HEK293 (cell line): ENCODE results near the gene PFAS.

Experiments used
- BCL11B ChIP-seq: fragments of 450-650 bp; formaldehyde crosslinking; IDR thresholded peaks from 2 replicates; pipeline ENCODE4 v1.5.1; 2016; ENCODE audit warnings: low read depth, missing biosample characterization, missing genetic modification characterization
- CTCF ChIP-seq: fragments of 450-650 bp; formaldehyde crosslinking; IDR thresholded peaks from 2 replicates; pipeline ENCODE4 v1.5.1; 2016; ENCODE audit warnings: missing biosample characterization, missing genetic modification characterization
- GLIS2 ChIP-seq: fragments of 450-650 bp; formaldehyde crosslinking; IDR thresholded peaks from 2 replicates; pipeline ENCODE4 v1.5.1; 2016; ENCODE audit warnings: missing biosample characterization, missing genetic modification characterization
- KLF16 ChIP-seq: fragments of 450-650 bp; formaldehyde crosslinking; IDR thresholded peaks from 2 replicates; pipeline ENCODE4 v1.5.1; 2017; ENCODE audit warnings: missing biosample characterization, missing genetic modification characterization
- MEIS1 ChIP-seq: sonication (generic); formaldehyde crosslinking; IDR thresholded peaks from 2 replicates; pipeline ENCODE4 v1.8.1; 2022; ENCODE audit warnings: missing genetic modification reagents, mild to moderate bottlenecking, borderline replicate concordance
- PBX3 ChIP-seq: sonication (generic); formaldehyde crosslinking; IDR thresholded peaks from 2 replicates; pipeline ENCODE4 v1.8.1; 2022; ENCODE audit warnings: mild to moderate bottlenecking, moderate library complexity, missing genetic modification reagents
- PRDM6 ChIP-seq: fragments of 450-650 bp; formaldehyde crosslinking; IDR thresholded peaks from 2 replicates; pipeline ENCODE4 v1.5.1; 2017; ENCODE audit warnings: missing biosample characterization, missing genetic modification characterization
- TCF7L2 ChIP-seq: IDR thresholded peaks from 2 replicates; pipeline ENCODE4 v1.6.1; 2011; ENCODE audit warnings: low read depth, mild to moderate bottlenecking, inconsistent platforms, low read length, moderate library complexity, borderline replicate concordance
- TSHZ1 ChIP-seq: fragments of 450-650 bp; formaldehyde crosslinking; IDR thresholded peaks from 2 replicates; pipeline ENCODE4 v1.5.1; 2016; ENCODE audit warnings: missing biosample characterization, missing genetic modification characterization, borderline replicate concordance
- ZBTB8A ChIP-seq: fragments of 450-650 bp; formaldehyde crosslinking; IDR thresholded peaks from 2 replicates; pipeline ENCODE4 v1.5.1; 2016; ENCODE audit warnings: missing biosample characterization, missing genetic modification characterization
- ZNF121 ChIP-seq: fragments of 450-650 bp; formaldehyde crosslinking; IDR thresholded peaks from 2 replicates; pipeline ENCODE4 v1.5.1; 2016; ENCODE audit warnings: missing biosample characterization, missing genetic modification characterization
- ZNF132 ChIP-seq: fragments of 450-650 bp; formaldehyde crosslinking; IDR thresholded peaks from 2 replicates; pipeline ENCODE4 v1.5.1; 2017; ENCODE audit warnings: missing biosample characterization, missing genetic modification characterization, borderline replicate concordance
- ZNF24 ChIP-seq: fragments of 450-650 bp; formaldehyde crosslinking; IDR thresholded peaks from 2 replicates; pipeline ENCODE4 v1.5.1; 2016; ENCODE audit warnings: missing biosample characterization, missing genetic modification characterization
- ZNF26 ChIP-seq: fragments of 450-650 bp; formaldehyde crosslinking; IDR thresholded peaks from 2 replicates; pipeline ENCODE4 v1.5.1; 2016; ENCODE audit warnings: missing biosample characterization, missing genetic modification characterization
- ZNF292 ChIP-seq: fragments of 450-650 bp; formaldehyde crosslinking; IDR thresholded peaks from 2 replicates; pipeline ENCODE4 v1.5.1; 2016; ENCODE audit warnings: low read depth, missing biosample characterization, missing genetic modification characterization, borderline replicate concordance
- ZNF302 ChIP-seq: fragments of 450-650 bp; formaldehyde crosslinking; IDR thresholded peaks from 2 replicates; pipeline ENCODE4 v1.5.1; 2016; ENCODE audit warnings: missing biosample characterization, missing genetic modification characterization, low read depth
- ZNF354C ChIP-seq: fragments of 450-650 bp; formaldehyde crosslinking; IDR thresholded peaks from 2 replicates; pipeline ENCODE4 v1.5.1; 2016; ENCODE audit warnings: missing biosample characterization, missing genetic modification characterization, low read depth, borderline replicate concordance
- ZNF394 ChIP-seq: fragments of 450-650 bp; formaldehyde crosslinking; IDR thresholded peaks from 2 replicates; pipeline ENCODE4 v1.5.1; 2016; ENCODE audit warnings: missing biosample characterization, missing genetic modification characterization, mild to moderate bottlenecking, moderate library complexity, borderline replicate concordance
- ZNF513 ChIP-seq: fragments of 450-650 bp; IDR thresholded peaks from 2 replicates; pipeline ENCODE4 v1.5.1; 2018; ENCODE audit warnings: missing biosample characterization, missing genetic modification characterization
- ZNF571 ChIP-seq: fragments of 450-650 bp; formaldehyde crosslinking; IDR thresholded peaks from 2 replicates; pipeline ENCODE4 v1.5.0; 2017; ENCODE audit warnings: missing biosample characterization, missing genetic modification characterization
- ZNF596 ChIP-seq: fragments of 450-650 bp; IDR thresholded peaks from 2 replicates; pipeline ENCODE4 v1.5.0; 2018; ENCODE audit warnings: missing biosample characterization, mild to moderate bottlenecking, missing genetic modification characterization, moderate library complexity
- ZNF654 ChIP-seq: fragments of 450-650 bp; formaldehyde crosslinking; IDR thresholded peaks from 2 replicates; pipeline ENCODE4 v1.5.1; 2016; ENCODE audit warnings: low read depth, missing biosample characterization, missing genetic modification characterization
- ZNF701 ChIP-seq: fragments of 450-650 bp; formaldehyde crosslinking; IDR thresholded peaks from 2 replicates; pipeline ENCODE4 v1.5.1; 2016; ENCODE audit warnings: missing biosample characterization, missing genetic modification characterization
- ZSCAN16 ChIP-seq: fragments of 450-650 bp; formaldehyde crosslinking; IDR thresholded peaks from 2 replicates; pipeline ENCODE4 v1.5.1; 2016; ENCODE audit warnings: missing biosample characterization, missing genetic modification characterization
- ZSCAN5A ChIP-seq: fragments of 450-650 bp; formaldehyde crosslinking; IDR thresholded peaks from 2 replicates; pipeline ENCODE4 v1.5.1; 2016; ENCODE audit warnings: missing biosample characterization, missing genetic modification characterization

PFAS gene

GRCh38 chr17:8220783-8221662 lies 28.1 kb upstream of the PFAS start (continued):
- TF ChIP-seq ZNF121 (tag by site-specific recombination) (no peak), ZNF292 (no peak), ZNF654 (tag by site-specific recombination) (no peak), MEIS1 (CRISPR knock-in tag) (no peak), PBX3 (CRISPR knock-in tag) (no peak), TCF7L2 (no peak), BCL11B (peak; percentile 42; the same call in 1 of the 2 replicates), ZNF596 (peak; percentile 56; the same call in 1 of the 2 replicates), ZBTB8A (tag by site-specific recombination) (peak; percentile 74), ZNF132 (tag by site-specific recombination) (no peak), ZNF354C (tag by site-specific recombination) (no peak), PRDM6 (tag by site-specific recombination) (peak; percentile 71), ZSCAN16 (tag by site-specific recombination) (peak; percentile 28; the same call in 1 of the 2 replicates), ZNF513 (peak; percentile 31; the same call in 1 of the 2 replicates), CTCF (peak; percentile 79), ZNF571 (tag by site-specific recombination) (no peak), KLF16 (peak; percentile 32; the same call in 1 of the 2 replicates), ZNF701 (no peak), ZNF394 (no peak), ZNF302 (no peak), ZSCAN5A (tag by site-specific recombination) (peak; percentile 21; the same call in 1 of the 2 replicates), GLIS2 (tag by site-specific recombination) (peak; percentile 68), TSHZ1 (tag by site-specific recombination) (peak; percentile 75), ZNF24 (tag by site-specific recombination) (peak; percentile 55), ZNF26 (tag by site-specific recombination) (no peak)
